Measurements from ENCODE around the gene RYK.
A peak's percentile ranks its signal among the peaks of the same experiment; 100 is the strongest.

DNA sequence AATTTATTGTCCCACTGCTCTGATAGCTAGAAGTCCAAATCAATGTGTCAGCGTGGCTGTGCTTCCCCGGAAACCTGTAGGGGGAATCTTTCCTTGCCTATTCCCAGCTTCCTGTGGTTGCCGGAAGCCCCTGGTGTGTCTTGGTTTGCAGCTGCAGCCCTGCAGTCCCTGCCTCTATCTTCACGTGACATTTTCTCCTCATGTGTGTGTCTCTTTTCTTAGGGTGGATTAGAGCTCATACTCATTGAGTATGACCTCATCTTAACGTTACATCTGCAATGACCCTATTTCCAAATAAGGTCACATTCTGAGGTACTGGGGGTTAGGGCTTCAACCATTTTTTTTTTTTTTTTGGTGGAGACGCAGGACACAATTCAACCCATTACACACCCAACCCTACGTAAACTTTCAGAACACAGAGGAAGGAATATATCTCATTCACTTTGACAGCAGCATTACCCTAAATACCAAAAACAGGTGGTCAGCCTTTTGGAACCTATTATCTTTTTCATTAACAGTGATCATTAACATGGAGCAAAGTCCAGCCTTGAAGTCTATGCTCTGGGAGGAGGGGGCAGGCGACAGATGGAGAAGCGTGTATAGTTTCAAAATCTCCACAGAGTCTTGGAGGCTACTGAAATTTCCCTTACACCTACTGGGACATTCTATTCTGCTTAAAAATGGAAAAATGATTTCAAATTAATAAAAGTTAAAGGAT is 88.6 kb downstream of the RYK start:
- TF ChIP-seq, protein P1, sequence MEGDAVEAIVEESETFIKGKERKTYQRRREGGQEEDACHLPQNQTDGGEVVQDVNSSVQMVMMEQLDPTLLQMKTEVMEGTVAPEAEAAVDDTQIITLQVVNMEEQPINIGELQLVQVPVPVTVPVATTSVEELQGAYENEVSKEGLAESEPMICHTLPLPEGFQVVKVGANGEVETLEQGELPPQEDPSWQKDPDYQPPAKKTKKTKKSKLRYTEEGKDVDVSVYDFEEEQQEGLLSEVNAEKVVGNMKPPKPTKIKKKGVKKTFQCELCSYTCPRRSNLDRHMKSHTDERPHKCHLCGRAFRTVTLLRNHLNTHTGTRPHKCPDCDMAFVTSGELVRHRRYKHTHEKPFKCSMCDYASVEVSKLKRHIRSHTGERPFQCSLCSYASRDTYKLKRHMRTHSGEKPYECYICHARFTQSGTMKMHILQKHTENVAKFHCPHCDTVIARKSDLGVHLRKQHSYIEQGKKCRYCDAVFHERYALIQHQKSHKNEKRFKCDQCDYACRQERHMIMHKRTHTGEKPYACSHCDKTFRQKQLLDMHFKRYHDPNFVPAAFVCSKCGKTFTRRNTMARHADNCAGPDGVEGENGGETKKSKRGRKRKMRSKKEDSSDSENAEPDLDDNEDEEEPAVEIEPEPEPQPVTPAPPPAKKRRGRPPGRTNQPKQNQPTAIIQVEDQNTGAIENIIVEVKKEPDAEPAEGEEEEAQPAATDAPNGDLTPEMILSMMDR (conservative IDR thresholded peaks at IDR 0.05; ENCODE audit: low read depth in 2 of 2) = peak; percentile 13 to 41; a peak in 2 of 4 replicates
- no peak for TF ChIP-seq CREB1 (CRISPR knock-in tag; IDR thresholded peaks at IDR 0.05; ENCODE audit: low read depth)
- no peak for TF ChIP-seq POLR2AphosphoS5 (IDR thresholded peaks at IDR 0.05; ENCODE audit: low read depth)
- TF ChIP-seq, protein P2, sequence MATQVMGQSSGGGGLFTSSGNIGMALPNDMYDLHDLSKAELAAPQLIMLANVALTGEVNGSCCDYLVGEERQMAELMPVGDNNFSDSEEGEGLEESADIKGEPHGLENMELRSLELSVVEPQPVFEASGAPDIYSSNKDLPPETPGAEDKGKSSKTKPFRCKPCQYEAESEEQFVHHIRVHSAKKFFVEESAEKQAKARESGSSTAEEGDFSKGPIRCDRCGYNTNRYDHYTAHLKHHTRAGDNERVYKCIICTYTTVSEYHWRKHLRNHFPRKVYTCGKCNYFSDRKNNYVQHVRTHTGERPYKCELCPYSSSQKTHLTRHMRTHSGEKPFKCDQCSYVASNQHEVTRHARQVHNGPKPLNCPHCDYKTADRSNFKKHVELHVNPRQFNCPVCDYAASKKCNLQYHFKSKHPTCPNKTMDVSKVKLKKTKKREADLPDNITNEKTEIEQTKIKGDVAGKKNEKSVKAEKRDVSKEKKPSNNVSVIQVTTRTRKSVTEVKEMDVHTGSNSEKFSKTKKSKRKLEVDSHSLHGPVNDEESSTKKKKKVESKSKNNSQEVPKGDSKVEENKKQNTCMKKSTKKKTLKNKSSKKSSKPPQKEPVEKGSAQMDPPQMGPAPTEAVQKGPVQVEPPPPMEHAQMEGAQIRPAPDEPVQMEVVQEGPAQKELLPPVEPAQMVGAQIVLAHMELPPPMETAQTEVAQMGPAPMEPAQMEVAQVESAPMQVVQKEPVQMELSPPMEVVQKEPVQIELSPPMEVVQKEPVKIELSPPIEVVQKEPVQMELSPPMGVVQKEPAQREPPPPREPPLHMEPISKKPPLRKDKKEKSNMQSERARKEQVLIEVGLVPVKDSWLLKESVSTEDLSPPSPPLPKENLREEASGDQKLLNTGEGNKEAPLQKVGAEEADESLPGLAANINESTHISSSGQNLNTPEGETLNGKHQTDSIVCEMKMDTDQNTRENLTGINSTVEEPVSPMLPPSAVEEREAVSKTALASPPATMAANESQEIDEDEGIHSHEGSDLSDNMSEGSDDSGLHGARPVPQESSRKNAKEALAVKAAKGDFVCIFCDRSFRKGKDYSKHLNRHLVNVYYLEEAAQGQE (IDR thresholded peaks at IDR 0.05; ENCODE audit: unreplicated experiment) = no peak
- TF ChIP-seq ZNF114 (CRISPR knock-in tag; IDR thresholded peaks at IDR 0.05) = no peak
- TF ChIP-seq EZH2phosphoT487 (IDR thresholded peaks at IDR 0.05; ENCODE audit: unreplicated experiment) = no peak
- TF ChIP-seq EZH2 (IDR thresholded peaks at IDR 0.05; ENCODE audit: low read depth, unreplicated experiment) = no peak
- no peak for TF ChIP-seq NANOG (IDR thresholded peaks at IDR 0.05; ENCODE audit: borderline replicate concordance)
- TF ChIP-seq ZNF331 (CRISPR knock-in tag; IDR thresholded peaks at IDR 0.05; ENCODE audit: low read depth) = no peak
